ENCODE data around the gene U2AF2. TPM values are rescaled to one million over a fixed set of nuclear protein-coding genes. Genes with fewer than 3 reads are reported as not detected.

Gene U2AF2
- total and polyA plus RNA-seq, 9 of the 15 experiments (the other 6 are each of a cell fraction or from before 2014, with no cell fraction given), result 3.0 to 331 (median 157) TPM

GRCh38 chr19:55609326-55609725, 45.5 kb upstream of the U2AF2 start (continued):
- TF ChIP-seq PYGO2 (tag; IDR thresholded peaks at IDR 0.05), result no peak
- no peak for TF ChIP-seq ZNF12 (CRISPR knock-in tag; IDR thresholded peaks at IDR 0.05)
- TF ChIP-seq CHD4 (IDR thresholded peaks at IDR 0.05; ENCODE audit: insufficient read depth, insufficient replicate concordance, low read depth, low read length, poor library complexity, severe bottlenecking), result no peak
- no peak for TF ChIP-seq ZBTB40 (IDR thresholded peaks at IDR 0.05)
- no peak for TF ChIP-seq ZBTB40 (CRISPR knock-in tag; IDR thresholded peaks at IDR 0.05)
- no peak for TF ChIP-seq ZBTB7A (IDR thresholded peaks at IDR 0.05; ENCODE audit: borderline replicate concordance, control insufficient read depth, low read depth, low read length)

Measured in K562 (cell line).